Panc1 (cell line): ENCODE results near the gene MCM3AP. TPM values are rescaled to one million over a fixed set of nuclear protein-coding genes. Genes with fewer than 3 reads are reported as not detected.

Experiments used
- ATAC-seq: fragments of 200-7000 bp; cut with Tn5 transposase; 2 replicates; pipeline ENCODE4 v1.9.1; 2020; ENCODE audit warnings: mild to moderate bottlenecking, moderate library complexity
- BruUV-seq: library from RNA; stranded (reverse); fragments of 400-500 nt; replicated peaks from 2 replicates; lab custom pipeline; 2021; lab: Mats Ljungman, UMichigan
- CTCF ChIA-PET: fragments of 300-600 bp; sonication (Branson Sonifier 250); formaldehyde crosslinking; loops from one replicate; lab custom pipeline; 2022; ENCODE audit warnings: antibody characterized with exemption; lab: Charles Lee
- POLR2A ChIA-PET: fragments of 300-600 bp; sonication (Branson Sonifier 250); formaldehyde crosslinking; loops from one replicate; lab custom pipeline; 2022; ENCODE audit warnings: antibody characterized with exemption; lab: Charles Lee
- DNase-seq: peaks from one replicate; pipeline ENCODE4 v3.0.0-alpha.2; 2010; ENCODE audit warnings: low read depth, low spot score
- H3K27ac ChIP-seq: 2 replicates; pipeline ENCODE4 v1.5.1; 2011; ENCODE audit warnings: mild to moderate bottlenecking, low read length, inconsistent platforms
- H3K27me3 ChIP-seq: fragments of 200-500 bp; sonication (Bioruptor generic); 2 replicates; pipeline ENCODE4 v1.6.0; 2014; ENCODE audit warnings: low read length, inconsistent platforms; ENCODE audit not compliant: control insufficient read depth, insufficient read depth
- H3K36me3 ChIP-seq: fragments of 200-500 bp; sonication (Bioruptor generic); 2 replicates; pipeline ENCODE4 v1.5.1; 2014; ENCODE audit warnings: inconsistent platforms, mild to moderate bottlenecking, low read length, moderate library complexity; ENCODE audit not compliant: control insufficient read depth, insufficient read depth
- H3K4me1 ChIP-seq: 2 replicates; pipeline ENCODE4 v1.5.1; 2011; ENCODE audit warnings: inconsistent platforms, mild to moderate bottlenecking, low read length, moderate library complexity; ENCODE audit not compliant: control insufficient read depth, insufficient read depth
- H3K4me3 ChIP-seq, 2 experiments: 2 replicates each; pipeline ENCODE4 v1.5.1; 2011 to 2012; ENCODE audit warnings: low read depth in 2 of 2, low read length in 2 of 2, mild to moderate bottlenecking in 2 of 2, inconsistent platforms in 1 of 2, moderate library complexity in 1 of 2
- H3K9me3 ChIP-seq: fragments of 200-500 bp; sonication (Bioruptor generic); 2 replicates; pipeline ENCODE4 v1.5.1; 2014; ENCODE audit warnings: low read depth, mild to moderate bottlenecking, inconsistent platforms, low read length, moderate library complexity; ENCODE audit not compliant: control insufficient read depth, insufficient read depth
- CTCF ChIP-seq: fragments of 450-650 bp; IDR thresholded peaks from 2 replicates; pipeline ENCODE4 v1.5.1; 2017; ENCODE audit warnings: mild to moderate bottlenecking
- POLR2AphosphoS5 ChIP-seq: IDR thresholded peaks from 2 replicates; pipeline ENCODE4 v1.6.1; 2012; ENCODE audit warnings: mild to moderate bottlenecking, low read depth, low read length, moderate library complexity
- REST ChIP-seq, 2 experiments: IDR thresholded peaks; 2 replicates each; pipeline ENCODE4 v1.6.1; 2011 to 2012; ENCODE audit warnings: low read depth in 2 of 2, control low read depth in 1 of 2, low read length in 1 of 2, mild to moderate bottlenecking in 1 of 2, moderate library complexity in 1 of 2; ENCODE audit not compliant: insufficient read depth in 1 of 2
- SIN3A ChIP-seq: IDR thresholded peaks from 2 replicates; pipeline ENCODE4 v1.6.1; 2012; ENCODE audit warnings: low read depth, mild to moderate bottlenecking, low read length, moderate library complexity, borderline replicate concordance; ENCODE audit not compliant: insufficient read depth
- TCF7L2 ChIP-seq: IDR thresholded peaks from 2 replicates; pipeline ENCODE4 v1.6.1; 2011; ENCODE audit warnings: mild to moderate bottlenecking, low read depth, low read length, inconsistent platforms
- in situ Hi-C: cut with HindIII; loops from 2 replicates; pipeline ENCODE4 v1.10.0; 2016; ENCODE audit warnings: low sequenced_read_pairs, low pct_unique_long_range_greater_than_20kb
- intact Hi-C: fragments of 100-400 bp; cut with micrococcal nuclease; formaldehyde crosslinking; loops from one replicate; pipeline ENCODE4 v1.10.0; 2022; ENCODE audit not compliant: unreplicated experiment
- total RNA-seq: library from RNA; stranded (reverse); gene quantifications from one replicate; pipeline ENCODE4 v1.2.1, GENCODE V29; 2021; ENCODE audit not compliant: unreplicated experiment

Gene MCM3AP
- total RNA-seq, 1 experiment from 2014 or later = 95.0 TPM

GRCh38 chr21:46299167-46299566 is 13.8 kb upstream of the MCM3AP start:
- DNase-seq (no peak), ATAC-seq (no peak)
- CTCF ChIA-PET = no interaction called here
- POLR2A ChIA-PET = no interaction called here
- intact Hi-C loops (no loop called here), in situ Hi-C loops (no loop called here)
- TF ChIP-seq REST (IDR thresholded peaks at IDR 0.05; ENCODE audit: insufficient read depth in 1 of 2, low read depth in 2 of 2, low read length in 1 of 2) = no peak
- TF ChIP-seq SIN3A = no peak
- no peak for TF ChIP-seq POLR2AphosphoS5
- TF ChIP-seq CTCF = no peak
- no peak for TF ChIP-seq TCF7L2
- Histone ChIP-seq H3K27ac (no peak overlapping the region), H3K4me3 (no peak overlapping the region), H3K36me3 (no peaks in the 10 kb centered on the region), H3K4me1 (peaks cover 5% of the 10 kb centered on the region), H3K9me3 (no peaks in the 10 kb centered on the region), H3K27me3 (no peaks in the 10 kb centered on the region)
- BruUV-seq = no TSS peak

GRCh38 chr21:46297338-46298271 is 12.2 kb upstream of the MCM3AP start:
- intact Hi-C loops = no loop called here
- in situ Hi-C loops = no loop called here

More at GRCh38 chr21:46297338-46298271, 12.2 kb upstream of the MCM3AP start:
- no peak for DNase-seq
- no peak for ATAC-seq
- TF ChIP-seq POLR2AphosphoS5 = no peak
- TF ChIP-seq TCF7L2 = no peak
- no peak for TF ChIP-seq CTCF
- TF ChIP-seq REST (IDR thresholded peaks at IDR 0.05; ENCODE audit: insufficient read depth in 1 of 2, low read depth in 2 of 2, low read length in 1 of 2) = no peak
- TF ChIP-seq SIN3A = no peak
- ChIA-PET CTCF (no interaction called here), POLR2A (no interaction called here)
- no TSS peak for BruUV-seq
- Histone ChIP-seq H3K27ac (no peak overlapping the region), H3K4me3 (no peak overlapping the region), H3K27me3 (no peaks in the 10 kb centered on the region), H3K36me3 (no peaks in the 10 kb centered on the region), H3K4me1 (peaks cover 5% of the 10 kb centered on the region), H3K9me3 (no peaks in the 10 kb centered on the region; the same call in 1 of the 2 replicates)
